ENCODE measurements around the gene IFIT1B. TPM values are rescaled to one million over a fixed set of nuclear protein-coding genes. Genes with fewer than 3 reads are reported as not detected.

The IFIT1B gene
- total RNA-seq, 1 experiment from 2014 or later, result not detected

- Histone ChIP-seq H3K9me3 (ENCODE audit: control insufficient read depth in 1 of 2, insufficient read depth in 1 of 2, low read depth in 1 of 2, low read length in 2 of 2) (no peaks in the 10 kb centered on the region), H3K9ac (ENCODE audit: low read length) (no peak overlapping the region), H3K27ac (ENCODE audit: low read depth, low read length) (no peak overlapping the region), H2AFZ (ENCODE audit: low read depth, low read length, poor library complexity, severe bottlenecking) (no peak overlapping the region), H3K9me2 (ENCODE audit: insufficient read depth) (no peaks in the 10 kb centered on the region), H3K79me2 (ENCODE audit: insufficient read depth, low read length) (no peaks in the 10 kb centered on the region), H3K4me3 (replicated peaks in 1 of 2; ENCODE audit: low read depth in 1 of 2, low read length in 2 of 2) (no peak overlapping the region), H3K36me3 (ENCODE audit: control insufficient read depth in 1 of 2, insufficient read depth in 2 of 2, low read length in 2 of 2) (no peaks in the 10 kb centered on the region), H4K20me1 (ENCODE audit: insufficient read depth) (no peaks in the 10 kb centered on the region), H3K4me2 (ENCODE audit: low read length) (no peak overlapping the region), H3K27me3 (ENCODE audit: insufficient read depth, low read length) (no peaks in the 10 kb centered on the region), H3K4me1 (ENCODE audit: control insufficient read depth in 1 of 2, insufficient read depth in 2 of 2, low read length in 2 of 2) (peaks cover 3 to 11% of the 10 kb centered on the region in 2 experiments; a peak in 2 of 4 replicates)
- ATAC-seq (no peak), DNase-seq (ENCODE audit: low read depth, low spot score) (no peak)
- ChIA-PET POLR2A (no interaction called here), RAD21 (ENCODE audit: low non-redundant PET in 1 of 2, low total read pairs in 2 of 2, uncharacterized antibody in 2 of 2, unreplicated experiment in 2 of 2) (no interaction called here), CTCF (no interaction called here)
- intact Hi-C loops (cut with micrococcal nuclease), result no loop called here
- no TSS peak for BruUV-seq (replicated peaks)
- no peak for TF ChIP-seq ZNF274 (IDR thresholded peaks at IDR 0.05; ENCODE audit: low read depth, low read length)
- TF ChIP-seq SIN3A (IDR thresholded peaks at IDR 0.05; ENCODE audit: low read depth), result no peak
- TF ChIP-seq SP1 (IDR thresholded peaks at IDR 0.05; ENCODE audit: low read depth), result no peak
- TF ChIP-seq EZH2 (IDR thresholded peaks at IDR 0.05), result no peak
- TF ChIP-seq EGR1 (IDR thresholded peaks at IDR 0.05; ENCODE audit: low read depth), result no peak
- no peak for TF ChIP-seq EZH2phosphoT487 (IDR thresholded peaks at IDR 0.05; ENCODE audit: borderline replicate concordance)
- no peak for TF ChIP-seq CTCF (IDR thresholded peaks at IDR 0.05 in 2 of 3, conservative IDR thresholded peaks at IDR 0.05 in 1 of 3; ENCODE audit: borderline replicate concordance in 1 of 3, insufficient read depth in 1 of 3, low read depth in 2 of 3, low read length in 2 of 3)
- no peak for TF ChIP-seq SRF (IDR thresholded peaks at IDR 0.05; ENCODE audit: low read depth)
- no peak for TF ChIP-seq POLR2A (IDR thresholded peaks at IDR 0.05; ENCODE audit: borderline replicate concordance, extremely low read depth, insufficient read depth, insufficient read length)
- TF ChIP-seq ATF3 (IDR thresholded peaks at IDR 0.05), result no peak
- TF ChIP-seq ZFX (IDR thresholded peaks at IDR 0.05), result no peak
- TF ChIP-seq TCF7L2 (IDR thresholded peaks at IDR 0.05; ENCODE audit: borderline replicate concordance, extremely low read depth, insufficient read depth, insufficient read length), result no peak
- no peak for TF ChIP-seq ZBTB33 (IDR thresholded peaks at IDR 0.05; ENCODE audit: extremely low read depth, insufficient replicate concordance, low read length)
- TF ChIP-seq MAX (IDR thresholded peaks at IDR 0.05), result no peak
- no peak for TF ChIP-seq REST (IDR thresholded peaks at IDR 0.05; ENCODE audit: low read depth)
- TF ChIP-seq JUND (IDR thresholded peaks at IDR 0.05), result no peak
- TF ChIP-seq POLR2AphosphoS5 (IDR thresholded peaks at IDR 0.05; ENCODE audit: low read depth, low read length), result no peak
- TF ChIP-seq RAD21 (IDR thresholded peaks at IDR 0.05; ENCODE audit: low read depth), result no peak
Measured at GRCh38 chr10:89341649-89342048, 36.2 kb upstream of the IFIT1B start.

Data from HCT116 (cell line).